Measurements from ENCODE around the gene LONP2. TPM values are rescaled to one million over a fixed set of nuclear protein-coding genes. Genes with fewer than 3 reads are reported as not detected.
A peak's percentile ranks its signal among the peaks of the same experiment; 100 is the strongest.

Gene LONP2
- 10 to 100 TPM; 50.8 to 80.9 (median 53.9) TPM for total RNA-seq

- DNase-seq (ENCODE audit: low spot score): peak; percentile 91
- peak; percentile 98 for ATAC-seq (ENCODE audit: low FRiP score)
- no peak for TF ChIP-seq CTCF (IDR thresholded peaks at IDR 0.05)
Observed at GRCh38 chr16:48244080-48244862, at the start of gene LONP2. Gene LONP2 (plus strand): TSS chr16:48244300. CDS start chr16:48244389, 89 bp downstream.

- TF ChIP-seq CTCF (IDR thresholded peaks at IDR 0.05): no peak
- DNase-seq (ENCODE audit: low spot score): no peak
- ATAC-seq (ENCODE audit: low FRiP score): no peak
Observed at GRCh38 chr16:48194828-48195556, 49.1 kb upstream of the LONP2 start.

GRCh38 chr16:48197294-48197693, 46.8 kb upstream of the LONP2 start:
- DNase-seq (ENCODE audit: low spot score) (no peak), ATAC-seq (ENCODE audit: low FRiP score) (no peak)
- TF ChIP-seq CTCF (IDR thresholded peaks at IDR 0.05): no peak

- no peak for DNase-seq (ENCODE audit: low spot score)
- TF ChIP-seq CTCF (IDR thresholded peaks at IDR 0.05): no peak
- no peak for ATAC-seq (ENCODE audit: low FRiP score)
Observed at GRCh38 chr16:48201515-48202201, 42.4 kb upstream of the LONP2 start.

GRCh38 chr16:48203974-48204824, 39.9 kb upstream of the LONP2 start:
- no peak for TF ChIP-seq CTCF (IDR thresholded peaks at IDR 0.05)
- DNase-seq (ENCODE audit: low spot score) (no peak), ATAC-seq (ENCODE audit: low FRiP score) (no peak)

- no peak for ATAC-seq (ENCODE audit: low FRiP score)
- no peak for TF ChIP-seq CTCF (IDR thresholded peaks at IDR 0.05)
- no peak for DNase-seq (ENCODE audit: low spot score)
Observed at GRCh38 chr16:48204825-48205151, 39.3 kb upstream of the LONP2 start.
